ENCODE measurements around the gene IFNA14.

DNA sequence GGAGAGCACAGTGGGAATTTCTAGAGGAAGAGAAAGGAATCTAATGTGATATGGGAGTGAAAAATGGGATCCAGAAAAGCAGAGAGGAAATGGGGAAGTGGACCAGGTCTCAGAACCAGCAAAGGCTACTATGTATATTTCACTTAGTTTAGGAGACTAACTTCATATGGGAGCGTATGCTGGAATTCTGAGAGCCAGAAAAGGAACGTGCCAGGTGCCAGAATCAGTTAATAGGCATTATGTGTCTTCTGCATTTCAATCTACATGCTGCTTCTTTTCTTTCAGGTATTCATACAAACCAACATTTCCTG lies 28.5 kb upstream of the IFNA14 start:
- TF ChIP-seq, protein P1, sequence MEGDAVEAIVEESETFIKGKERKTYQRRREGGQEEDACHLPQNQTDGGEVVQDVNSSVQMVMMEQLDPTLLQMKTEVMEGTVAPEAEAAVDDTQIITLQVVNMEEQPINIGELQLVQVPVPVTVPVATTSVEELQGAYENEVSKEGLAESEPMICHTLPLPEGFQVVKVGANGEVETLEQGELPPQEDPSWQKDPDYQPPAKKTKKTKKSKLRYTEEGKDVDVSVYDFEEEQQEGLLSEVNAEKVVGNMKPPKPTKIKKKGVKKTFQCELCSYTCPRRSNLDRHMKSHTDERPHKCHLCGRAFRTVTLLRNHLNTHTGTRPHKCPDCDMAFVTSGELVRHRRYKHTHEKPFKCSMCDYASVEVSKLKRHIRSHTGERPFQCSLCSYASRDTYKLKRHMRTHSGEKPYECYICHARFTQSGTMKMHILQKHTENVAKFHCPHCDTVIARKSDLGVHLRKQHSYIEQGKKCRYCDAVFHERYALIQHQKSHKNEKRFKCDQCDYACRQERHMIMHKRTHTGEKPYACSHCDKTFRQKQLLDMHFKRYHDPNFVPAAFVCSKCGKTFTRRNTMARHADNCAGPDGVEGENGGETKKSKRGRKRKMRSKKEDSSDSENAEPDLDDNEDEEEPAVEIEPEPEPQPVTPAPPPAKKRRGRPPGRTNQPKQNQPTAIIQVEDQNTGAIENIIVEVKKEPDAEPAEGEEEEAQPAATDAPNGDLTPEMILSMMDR (IDR thresholded peaks at IDR 0.05; ENCODE audit: insufficient read depth, low read length): no peak
- TF ChIP-seq POLR2AphosphoS5 (IDR thresholded peaks at IDR 0.05; ENCODE audit: low read depth): no peak
- TF ChIP-seq, protein P2, sequence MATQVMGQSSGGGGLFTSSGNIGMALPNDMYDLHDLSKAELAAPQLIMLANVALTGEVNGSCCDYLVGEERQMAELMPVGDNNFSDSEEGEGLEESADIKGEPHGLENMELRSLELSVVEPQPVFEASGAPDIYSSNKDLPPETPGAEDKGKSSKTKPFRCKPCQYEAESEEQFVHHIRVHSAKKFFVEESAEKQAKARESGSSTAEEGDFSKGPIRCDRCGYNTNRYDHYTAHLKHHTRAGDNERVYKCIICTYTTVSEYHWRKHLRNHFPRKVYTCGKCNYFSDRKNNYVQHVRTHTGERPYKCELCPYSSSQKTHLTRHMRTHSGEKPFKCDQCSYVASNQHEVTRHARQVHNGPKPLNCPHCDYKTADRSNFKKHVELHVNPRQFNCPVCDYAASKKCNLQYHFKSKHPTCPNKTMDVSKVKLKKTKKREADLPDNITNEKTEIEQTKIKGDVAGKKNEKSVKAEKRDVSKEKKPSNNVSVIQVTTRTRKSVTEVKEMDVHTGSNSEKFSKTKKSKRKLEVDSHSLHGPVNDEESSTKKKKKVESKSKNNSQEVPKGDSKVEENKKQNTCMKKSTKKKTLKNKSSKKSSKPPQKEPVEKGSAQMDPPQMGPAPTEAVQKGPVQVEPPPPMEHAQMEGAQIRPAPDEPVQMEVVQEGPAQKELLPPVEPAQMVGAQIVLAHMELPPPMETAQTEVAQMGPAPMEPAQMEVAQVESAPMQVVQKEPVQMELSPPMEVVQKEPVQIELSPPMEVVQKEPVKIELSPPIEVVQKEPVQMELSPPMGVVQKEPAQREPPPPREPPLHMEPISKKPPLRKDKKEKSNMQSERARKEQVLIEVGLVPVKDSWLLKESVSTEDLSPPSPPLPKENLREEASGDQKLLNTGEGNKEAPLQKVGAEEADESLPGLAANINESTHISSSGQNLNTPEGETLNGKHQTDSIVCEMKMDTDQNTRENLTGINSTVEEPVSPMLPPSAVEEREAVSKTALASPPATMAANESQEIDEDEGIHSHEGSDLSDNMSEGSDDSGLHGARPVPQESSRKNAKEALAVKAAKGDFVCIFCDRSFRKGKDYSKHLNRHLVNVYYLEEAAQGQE (IDR thresholded peaks at IDR 0.05; ENCODE audit: insufficient replicate concordance, low read depth): no peak
